ENCODE measurements around the gene GLRX3. TPM values are rescaled to one million over a fixed set of nuclear protein-coding genes. Genes with fewer than 3 reads are reported as not detected.

Gene GLRX3
- polyA plus RNA-seq, 1 of the 3 experiments (the other 2 are of a cell fraction), result 93.8 TPM

DNA sequence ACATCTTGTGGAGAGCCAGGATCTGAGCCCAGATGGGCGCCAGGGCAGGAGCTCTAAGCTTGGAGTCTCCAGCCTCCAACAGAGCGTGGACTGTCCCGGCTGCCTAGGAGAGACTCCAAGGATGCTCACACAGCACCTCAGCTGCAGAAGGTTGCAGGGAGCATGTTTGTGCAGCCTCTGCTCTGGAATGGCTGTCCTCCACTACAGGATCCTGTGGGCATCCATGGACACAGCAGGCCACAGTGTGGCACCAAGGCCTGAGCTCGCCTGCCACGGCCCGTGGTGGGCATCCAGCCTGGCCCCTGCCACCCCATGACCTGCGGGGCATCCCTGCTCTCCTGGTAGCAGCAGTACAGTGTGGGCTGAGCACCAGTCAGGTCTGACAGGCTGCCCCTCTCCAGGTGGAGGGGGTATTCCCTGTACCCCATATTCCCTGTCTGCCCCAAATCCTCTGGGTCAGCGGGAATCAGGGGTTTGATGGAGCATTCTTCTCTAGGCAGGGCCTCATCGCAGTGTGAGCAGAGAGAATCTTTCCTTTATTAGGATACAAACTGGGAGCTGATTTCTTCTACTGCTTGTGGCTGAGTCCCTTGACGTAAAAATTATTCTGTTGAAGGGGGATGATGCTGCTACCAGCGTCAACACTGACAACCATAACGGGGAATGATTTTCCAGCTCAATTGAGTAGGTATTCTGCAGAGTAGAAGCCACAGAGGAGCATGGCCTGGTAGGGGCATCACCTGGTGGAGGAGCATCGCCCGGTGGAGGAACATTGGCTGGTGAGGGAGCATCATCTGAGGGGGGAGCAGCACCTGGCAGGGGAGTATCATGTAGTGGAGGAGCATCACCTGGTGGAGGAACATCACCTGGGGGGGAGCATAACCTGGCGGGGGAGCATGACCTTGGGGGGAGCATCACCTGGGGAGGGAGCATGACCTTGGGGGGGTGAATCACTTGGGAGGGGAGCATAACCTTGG, 60.6 kb downstream of the GLRX3 start:
- 90% methylated on average over 9 of the region's 15 CpGs for WGBS (ENCODE audit: low lambda C conversion rate)
- CTCF ChIA-PET, result interaction anchor here (1.2 kb wide), 1 partner anchor 9 kb away, joined by 3 read pairs; no protein-coding TSS in a partner anchor
- Histone ChIP-seq H4K20me1 (ENCODE audit: insufficient read depth) (no peaks in the 10 kb centered on the region), H3K4me1 (ENCODE audit: control insufficient read depth in 1 of 2, insufficient read depth in 2 of 2, low read depth in 1 of 2, low read length in 1 of 2) (peaks cover 0 to 19% of the 10 kb centered on the region in 2 experiments; a peak in 1 of 4 replicates), H3K9me3 (no peaks in the 10 kb centered on the region), H3K27ac (ENCODE audit: low read depth in 2 of 2, low read length in 1 of 2) (no peak overlapping the region), H3K4me2 (no peak overlapping the region), H3K36me3 (replicated peaks in 1 of 2; ENCODE audit: control insufficient read depth in 1 of 2, insufficient read depth in 2 of 2, low read length in 1 of 2) (no peaks in the 10 kb centered on the region), H3K9me2 (no peaks in the 10 kb centered on the region), H3K79me2 (ENCODE audit: insufficient read depth) (no peaks in the 10 kb centered on the region), H3K4me3 (ENCODE audit: low read depth in 2 of 2, low read length in 1 of 2) (no peak overlapping the region), H2AFZ (ENCODE audit: low read depth) (no peak overlapping the region), H3K9ac (no peak overlapping the region), H3K27me3 (ENCODE audit: insufficient read depth) (no peaks in the 10 kb centered on the region), H3F3A (replicated peaks; ENCODE audit: insufficient read depth) (peaks cover 4% of the 10 kb centered on the region)
- no peak for DNase-seq
- POLR2A ChIA-PET, result no interaction called here
- TF ChIP-seq MEF2A (IDR thresholded peaks at IDR 0.05; ENCODE audit: borderline replicate concordance, low read depth) (no peak), FOXM1 (IDR thresholded peaks at IDR 0.05; ENCODE audit: low read depth) (no peak), RAD21 (IDR thresholded peaks at IDR 0.05; ENCODE audit: low read length) (no peak), IRF3 (IDR thresholded peaks at IDR 0.05; ENCODE audit: low read depth, low read length) (no peak), PBX3 (IDR thresholded peaks at IDR 0.05) (no peak), NRF1 (IDR thresholded peaks at IDR 0.05; ENCODE audit: low read depth, low read length) (no peak), USF2 (IDR thresholded peaks at IDR 0.05; ENCODE audit: borderline replicate concordance, low read depth, low read length) (no peak), FOSL2 (IDR thresholded peaks at IDR 0.05; ENCODE audit: borderline replicate concordance, low read depth) (no peak), TEAD4 (IDR thresholded peaks at IDR 0.05; ENCODE audit: borderline replicate concordance, insufficient read depth) (no peak), EZH2phosphoT487 (IDR thresholded peaks at IDR 0.05; ENCODE audit: borderline replicate concordance, low read depth) (no peak), MXI1 (IDR thresholded peaks at IDR 0.05; ENCODE audit: low read depth, low read length) (no peak), REST (IDR thresholded peaks at IDR 0.05; ENCODE audit: low read depth, low read length) (no peak), TAF1 (IDR thresholded peaks at IDR 0.05; ENCODE audit: borderline replicate concordance, low read depth, low read length) (no peak), FOXJ3 (CRISPR knock-in tag; IDR thresholded peaks at IDR 0.05) (no peak), SMC3 (IDR thresholded peaks at IDR 0.05; ENCODE audit: low read depth, low read length) (no peak), GABPA (IDR thresholded peaks at IDR 0.05; ENCODE audit: low read depth) (no peak), EP300 (IDR thresholded peaks at IDR 0.05; ENCODE audit: borderline replicate concordance in 1 of 2, low read depth in 1 of 2, low read length in 1 of 2) (no peak), CHD2 (IDR thresholded peaks at IDR 0.05; ENCODE audit: low read length, partially characterized antibody) (no peak), MAX (IDR thresholded peaks at IDR 0.05; ENCODE audit: low read depth) (no peak)
- TF ChIP-seq, protein P1, sequence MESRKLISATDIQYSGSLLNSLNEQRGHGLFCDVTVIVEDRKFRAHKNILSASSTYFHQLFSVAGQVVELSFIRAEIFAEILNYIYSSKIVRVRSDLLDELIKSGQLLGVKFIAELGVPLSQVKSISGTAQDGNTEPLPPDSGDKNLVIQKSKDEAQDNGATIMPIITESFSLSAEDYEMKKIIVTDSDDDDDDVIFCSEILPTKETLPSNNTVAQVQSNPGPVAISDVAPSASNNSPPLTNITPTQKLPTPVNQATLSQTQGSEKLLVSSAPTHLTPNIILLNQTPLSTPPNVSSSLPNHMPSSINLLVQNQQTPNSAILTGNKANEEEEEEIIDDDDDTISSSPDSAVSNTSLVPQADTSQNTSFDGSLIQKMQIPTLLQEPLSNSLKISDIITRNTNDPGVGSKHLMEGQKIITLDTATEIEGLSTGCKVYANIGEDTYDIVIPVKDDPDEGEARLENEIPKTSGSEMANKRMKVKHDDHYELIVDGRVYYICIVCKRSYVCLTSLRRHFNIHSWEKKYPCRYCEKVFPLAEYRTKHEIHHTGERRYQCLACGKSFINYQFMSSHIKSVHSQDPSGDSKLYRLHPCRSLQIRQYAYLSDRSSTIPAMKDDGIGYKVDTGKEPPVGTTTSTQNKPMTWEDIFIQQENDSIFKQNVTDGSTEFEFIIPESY (IDR thresholded peaks at IDR 0.05; ENCODE audit: borderline replicate concordance, low read depth), result no peak
